Lower leg skin (tissue), 3 donors: ENCODE measurements around the gene UBQLN1.

Experiments
- POLR2A ChIP-seq, 2 donors: fragments of 450-650 bp; IDR thresholded peaks; one replicate each; pipeline ENCODE4 v1.6.1; 2016 to 2017; ENCODE audit warnings: antibody characterized with exemption in 2 of 2, mild to moderate bottlenecking in 1 of 2, moderate library complexity in 1 of 2
- TF ChIP-seq, protein P1 (sequence below), 3 donors: fragments of 450-650 bp; IDR thresholded peaks; one replicate each; pipeline ENCODE4 v1.5.1; 2016; ENCODE audit warnings: antibody characterized with exemption in 3 of 3, mild to moderate bottlenecking in 3 of 3, moderate library complexity in 2 of 3

DNA sequence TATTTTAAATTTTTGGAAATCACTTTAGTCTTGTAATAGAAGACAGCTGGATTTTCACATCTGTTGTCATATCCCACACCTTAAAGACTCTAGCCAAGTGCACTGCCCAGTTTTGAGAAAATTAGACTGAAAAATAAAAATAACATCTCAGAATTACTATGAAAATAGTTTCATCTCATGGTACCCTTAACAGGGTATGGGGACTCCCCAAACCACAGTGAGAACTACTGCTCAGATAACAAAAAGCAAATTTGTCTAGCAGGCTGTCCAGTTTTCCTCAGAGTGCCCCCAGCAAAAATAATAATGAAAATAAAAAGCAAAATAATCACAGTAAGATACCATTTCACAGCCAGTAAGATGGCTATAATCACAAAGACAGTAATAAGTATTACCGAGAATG is 6.5 kb downstream of the UBQLN1 start:
- TF ChIP-seq POLR2A (IDR thresholded peaks at IDR 0.05), result no peak
- TF ChIP-seq, protein P1, sequence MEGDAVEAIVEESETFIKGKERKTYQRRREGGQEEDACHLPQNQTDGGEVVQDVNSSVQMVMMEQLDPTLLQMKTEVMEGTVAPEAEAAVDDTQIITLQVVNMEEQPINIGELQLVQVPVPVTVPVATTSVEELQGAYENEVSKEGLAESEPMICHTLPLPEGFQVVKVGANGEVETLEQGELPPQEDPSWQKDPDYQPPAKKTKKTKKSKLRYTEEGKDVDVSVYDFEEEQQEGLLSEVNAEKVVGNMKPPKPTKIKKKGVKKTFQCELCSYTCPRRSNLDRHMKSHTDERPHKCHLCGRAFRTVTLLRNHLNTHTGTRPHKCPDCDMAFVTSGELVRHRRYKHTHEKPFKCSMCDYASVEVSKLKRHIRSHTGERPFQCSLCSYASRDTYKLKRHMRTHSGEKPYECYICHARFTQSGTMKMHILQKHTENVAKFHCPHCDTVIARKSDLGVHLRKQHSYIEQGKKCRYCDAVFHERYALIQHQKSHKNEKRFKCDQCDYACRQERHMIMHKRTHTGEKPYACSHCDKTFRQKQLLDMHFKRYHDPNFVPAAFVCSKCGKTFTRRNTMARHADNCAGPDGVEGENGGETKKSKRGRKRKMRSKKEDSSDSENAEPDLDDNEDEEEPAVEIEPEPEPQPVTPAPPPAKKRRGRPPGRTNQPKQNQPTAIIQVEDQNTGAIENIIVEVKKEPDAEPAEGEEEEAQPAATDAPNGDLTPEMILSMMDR (IDR thresholded peaks at IDR 0.05), result no peak
